WTC11 (cell line): ENCODE results near the gene MBOAT2. TPM values are rescaled to one million over a fixed set of nuclear protein-coding genes. Genes with fewer than 3 reads are reported as not detected.

Source experiments
- ATAC-seq: fragments of 200-7000 bp; cut with Tn5 transposase; 2 replicates; pipeline ENCODE4 v1.10.0; 2021; ENCODE audit warnings: mild to moderate bottlenecking, moderate library complexity
- CTCF ChIA-PET: fragments of 300-600 bp; sonication (Branson Sonifier 250); formaldehyde crosslinking; loops from one replicate; lab custom pipeline; 2021; ENCODE audit warnings: antibody characterized with exemption; lab: Charles Lee
- POLR2A ChIA-PET: fragments of 350-600 bp; sonication (Branson Sonifier 250); formaldehyde crosslinking; loops from one replicate; lab custom pipeline; 2021; ENCODE audit warnings: antibody characterized with exemption; lab: Charles Lee
- DNase-seq: peaks from one replicate; pipeline ENCODE4 v3.0.0; 2021; ENCODE audit warnings: low spot score
- H3K27ac Mint-ChIP-seq: 2 replicates; pipeline ENCODE4 v1.8.0; 2021; ENCODE audit warnings: mixed read lengths
- H3K27me3 Mint-ChIP-seq: 2 replicates; pipeline ENCODE4 v1.8.0; 2021; ENCODE audit warnings: low read depth, mild to moderate bottlenecking, moderate library complexity, mixed read lengths
- H3K36me3 Mint-ChIP-seq: 2 replicates; pipeline ENCODE4 v1.8.0; 2021; ENCODE audit warnings: mixed read lengths
- H3K4me1 Mint-ChIP-seq: 2 replicates; pipeline ENCODE4 v1.8.0; 2022; ENCODE audit warnings: mixed read lengths
- H3K4me3 Mint-ChIP-seq: 2 replicates; pipeline ENCODE4 v1.8.0; 2021; ENCODE audit warnings: mild to moderate bottlenecking, moderate library complexity, mixed read lengths
- H3K9me3 Mint-ChIP-seq: 2 replicates; pipeline ENCODE4 v1.8.0; 2021; ENCODE audit warnings: mixed read lengths
- CDX4 ChIP-seq: fragments of 250-450 bp; sonication (Bioruptor Pico); IDR thresholded peaks from 2 replicates; pipeline ENCODE4 v1.9.0; 2021; ENCODE audit warnings: moderate library complexity, mild to moderate bottlenecking, inconsistent platforms, borderline replicate concordance
- FOXJ3 ChIP-seq: sonication (generic); formaldehyde crosslinking; IDR thresholded peaks from 2 replicates; pipeline ENCODE4 v1.9.0; 2021; ENCODE audit warnings: missing genetic modification reagents, mild to moderate bottlenecking, borderline replicate concordance
- FOXP4 ChIP-seq: sonication (generic); formaldehyde crosslinking; IDR thresholded peaks from 2 replicates; pipeline ENCODE4 v1.8.0; 2022; ENCODE audit warnings: mild to moderate bottlenecking, missing genetic modification reagents
- MLX ChIP-seq: sonication (generic); formaldehyde crosslinking; IDR thresholded peaks from 2 replicates; pipeline ENCODE4 v1.8.1; 2023; ENCODE audit warnings: mild to moderate bottlenecking, missing genetic modification reagents, moderate library complexity
- MYBL2 ChIP-seq: sonication (generic); formaldehyde crosslinking; IDR thresholded peaks from 2 replicates; pipeline ENCODE4 v1.8.1; 2023; ENCODE audit warnings: mild to moderate bottlenecking, moderate library complexity, missing genetic modification reagents
- NFE2L1 ChIP-seq: sonication (generic); formaldehyde crosslinking; IDR thresholded peaks from 2 replicates; pipeline ENCODE4 v1.8.1; 2023; ENCODE audit warnings: missing genetic modification reagents
- NR1H2 ChIP-seq: sonication (generic); formaldehyde crosslinking; IDR thresholded peaks from 2 replicates; pipeline ENCODE4 v1.9.0; 2021; ENCODE audit warnings: mild to moderate bottlenecking, moderate library complexity, missing genetic modification reagents
- NR3C1 ChIP-seq: sonication (generic); formaldehyde crosslinking; conservative IDR thresholded peaks from 2 replicates; pipeline ENCODE4 v1.8.1; 2023; ENCODE audit warnings: low read depth, mild to moderate bottlenecking, missing genetic modification reagents
- RORB ChIP-seq: fragments of 250-450 bp; sonication (Bioruptor Pico); IDR thresholded peaks from 2 replicates; pipeline ENCODE4 v1.9.0; 2021; ENCODE audit warnings: mild to moderate bottlenecking
- SMAD4 ChIP-seq: sonication (generic); formaldehyde crosslinking; IDR thresholded peaks from 2 replicates; pipeline ENCODE4 v1.8.0; 2022; ENCODE audit warnings: mild to moderate bottlenecking, missing genetic modification reagents
- TEAD1 ChIP-seq: sonication (generic); formaldehyde crosslinking; IDR thresholded peaks from 2 replicates; pipeline ENCODE4 v1.8.0; 2022; ENCODE audit warnings: mild to moderate bottlenecking, missing genetic modification reagents
- USF1 ChIP-seq: sonication (generic); formaldehyde crosslinking; IDR thresholded peaks from 2 replicates; pipeline ENCODE4 v1.8.0; 2022; ENCODE audit warnings: mild to moderate bottlenecking, missing genetic modification reagents
- ZBTB21 ChIP-seq: sonication (generic); formaldehyde crosslinking; IDR thresholded peaks from 2 replicates; pipeline ENCODE4 v1.8.1; 2023; ENCODE audit warnings: mild to moderate bottlenecking, missing genetic modification reagents, borderline replicate concordance
- ZBTB43 ChIP-seq: sonication (generic); formaldehyde crosslinking; IDR thresholded peaks from 2 replicates; pipeline ENCODE4 v1.8.1; 2023; ENCODE audit warnings: mild to moderate bottlenecking, missing genetic modification reagents
- ZNF121 ChIP-seq: sonication (generic); formaldehyde crosslinking; IDR thresholded peaks from 2 replicates; pipeline ENCODE4 v1.8.0; 2023; ENCODE audit warnings: missing genetic modification reagents
- total RNA-seq: library from RNA; stranded (reverse); gene quantifications from 3 replicates; pipeline ENCODE4 v1.2.3, GENCODE V29; 2021
- TF ChIP-seq, protein P1 (sequence below): sonication (generic); formaldehyde crosslinking; IDR thresholded peaks from 2 replicates; pipeline ENCODE4 v1.8.1; 2022; ENCODE audit warnings: mild to moderate bottlenecking, moderate library complexity, missing genetic modification reagents
- TF ChIP-seq, protein P2 (sequence below): sonication (generic); formaldehyde crosslinking; IDR thresholded peaks from 2 replicates; pipeline ENCODE4 v1.8.1; 2022; ENCODE audit warnings: low read depth, missing genetic modification reagents, borderline replicate concordance
- TF ChIP-seq, protein P3 (sequence below): fragments of 250-450 bp; sonication (Bioruptor Pico); IDR thresholded peaks from 2 replicates; pipeline ENCODE4 v1.8.0; 2021; ENCODE audit warnings: mild to moderate bottlenecking
- TF ChIP-seq, protein P4 (sequence below): sonication (generic); formaldehyde crosslinking; conservative IDR thresholded peaks from 2 replicates; pipeline ENCODE4 v1.8.1; 2022; ENCODE audit warnings: mild to moderate bottlenecking, missing genetic modification reagents

Gene MBOAT2
- total RNA-seq, 1 experiment from 2014 or later = 24.7 TPM

DNA sequence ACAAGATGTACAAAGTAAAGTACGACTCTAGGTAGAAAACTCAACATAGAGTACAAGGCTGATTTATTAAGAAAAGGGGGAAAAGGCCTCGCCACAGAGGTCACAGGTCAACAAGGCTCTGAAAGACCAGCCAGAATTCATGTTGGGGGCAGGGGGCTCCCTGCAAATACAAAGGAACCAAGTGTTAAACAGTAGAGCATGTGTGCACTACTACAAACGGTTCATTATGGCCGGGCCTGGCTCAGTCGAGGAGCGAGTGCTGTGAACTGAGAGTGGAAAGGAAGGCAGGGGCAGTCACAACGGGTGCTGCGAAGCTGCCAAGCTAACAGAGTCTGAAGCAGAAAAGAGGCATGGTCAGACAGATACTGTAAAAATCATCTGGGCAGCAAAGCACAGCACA is 77.1 kb downstream of the MBOAT2 start:
- CTCF ChIA-PET = interaction anchor here (1.0 kb wide), 1 partner anchor 22 kb away, joined by 3 read pairs; no protein-coding TSS in a partner anchor
- H3K36me3 Mint-ChIP-seq = peaks cover 6% of the 10 kb centered on the region
- DNase-seq (no peak), ATAC-seq (no peak)
- POLR2A ChIA-PET = no interaction called here
- peaks cover 4% of the 10 kb centered on the region; the same call in 1 of the 2 replicates for H3K4me1 Mint-ChIP-seq
- 0 out of 2 replicates have a peak, but pooled peaks cover 3% of the 10 kb centered on the region for H3K9me3 Mint-ChIP-seq
- H3K27ac Mint-ChIP-seq = no peak overlapping the region
- H3K27me3 Mint-ChIP-seq = no peaks in the 10 kb centered on the region
- TF ChIP-seq NR3C1 (CRISPR knock-in tag) = no peak
- no peak for TF ChIP-seq USF1 (CRISPR knock-in tag)
- TF ChIP-seq RORB = no peak
- TF ChIP-seq TEAD1 = no peak
- TF ChIP-seq, protein P1, sequence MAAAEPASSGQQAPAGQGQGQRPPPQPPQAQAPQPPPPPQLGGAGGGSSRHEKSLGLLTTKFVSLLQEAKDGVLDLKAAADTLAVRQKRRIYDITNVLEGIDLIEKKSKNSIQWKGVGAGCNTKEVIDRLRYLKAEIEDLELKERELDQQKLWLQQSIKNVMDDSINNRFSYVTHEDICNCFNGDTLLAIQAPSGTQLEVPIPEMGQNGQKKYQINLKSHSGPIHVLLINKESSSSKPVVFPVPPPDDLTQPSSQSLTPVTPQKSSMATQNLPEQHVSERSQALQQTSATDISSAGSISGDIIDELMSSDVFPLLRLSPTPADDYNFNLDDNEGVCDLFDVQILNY (CRISPR knock-in tag) = no peak
- no peak for TF ChIP-seq MYBL2
- no peak for TF ChIP-seq ZNF121 (CRISPR knock-in tag)
- no peak for TF ChIP-seq FOXP4
- TF ChIP-seq SMAD4 (CRISPR knock-in tag) = no peak
- no peak for TF ChIP-seq NR1H2
- TF ChIP-seq, protein P2, sequence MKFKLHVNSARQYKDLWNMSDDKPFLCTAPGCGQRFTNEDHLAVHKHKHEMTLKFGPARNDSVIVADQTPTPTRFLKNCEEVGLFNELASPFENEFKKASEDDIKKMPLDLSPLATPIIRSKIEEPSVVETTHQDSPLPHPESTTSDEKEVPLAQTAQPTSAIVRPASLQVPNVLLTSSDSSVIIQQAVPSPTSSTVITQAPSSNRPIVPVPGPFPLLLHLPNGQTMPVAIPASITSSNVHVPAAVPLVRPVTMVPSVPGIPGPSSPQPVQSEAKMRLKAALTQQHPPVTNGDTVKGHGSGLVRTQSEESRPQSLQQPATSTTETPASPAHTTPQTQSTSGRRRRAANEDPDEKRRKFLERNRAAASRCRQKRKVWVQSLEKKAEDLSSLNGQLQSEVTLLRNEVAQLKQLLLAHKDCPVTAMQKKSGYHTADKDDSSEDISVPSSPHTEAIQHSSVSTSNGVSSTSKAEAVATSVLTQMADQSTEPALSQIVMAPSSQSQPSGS (CRISPR knock-in tag) = no peak
- TF ChIP-seq ZBTB21 (CRISPR knock-in tag) = no peak
- no peak for TF ChIP-seq FOXJ3
- TF ChIP-seq, protein P3, sequence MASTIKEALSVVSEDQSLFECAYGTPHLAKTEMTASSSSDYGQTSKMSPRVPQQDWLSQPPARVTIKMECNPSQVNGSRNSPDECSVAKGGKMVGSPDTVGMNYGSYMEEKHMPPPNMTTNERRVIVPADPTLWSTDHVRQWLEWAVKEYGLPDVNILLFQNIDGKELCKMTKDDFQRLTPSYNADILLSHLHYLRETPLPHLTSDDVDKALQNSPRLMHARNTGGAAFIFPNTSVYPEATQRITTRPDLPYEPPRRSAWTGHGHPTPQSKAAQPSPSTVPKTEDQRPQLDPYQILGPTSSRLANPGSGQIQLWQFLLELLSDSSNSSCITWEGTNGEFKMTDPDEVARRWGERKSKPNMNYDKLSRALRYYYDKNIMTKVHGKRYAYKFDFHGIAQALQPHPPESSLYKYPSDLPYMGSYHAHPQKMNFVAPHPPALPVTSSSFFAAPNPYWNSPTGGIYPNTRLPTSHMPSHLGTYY = no peak
- TF ChIP-seq, protein P4, sequence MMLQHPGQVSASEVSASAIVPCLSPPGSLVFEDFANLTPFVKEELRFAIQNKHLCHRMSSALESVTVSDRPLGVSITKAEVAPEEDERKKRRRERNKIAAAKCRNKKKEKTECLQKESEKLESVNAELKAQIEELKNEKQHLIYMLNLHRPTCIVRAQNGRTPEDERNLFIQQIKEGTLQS (CRISPR knock-in tag) = no peak
- TF ChIP-seq MLX (CRISPR knock-in tag) = no peak
- TF ChIP-seq NFE2L1 = no peak
- TF ChIP-seq ZBTB43 = no peak
- TF ChIP-seq CDX4 (CRISPR knock-in tag) = no peak
- no peak overlapping the region for H3K4me3 Mint-ChIP-seq
